Activated CD8-positive, alpha-beta memory T cell treated with anti-CD3 and anti-CD28 coated beads, Interleukin-2, amount 50 U/mL, for 24 hours (primary cell): ENCODE data around the gene ETDC.
"Not testable (repeated sequence)": the region's sequence is repeated elsewhere in the genome, so short reads cannot be mapped to it uniquely, and the experiment has no call there.

Source experiments
- DNase-seq: peaks from one replicate; pipeline ENCODE4 v3.0.0-alpha.2; 2020; ENCODE audit errors: extremely low read depth

ETDC gene

DNA sequence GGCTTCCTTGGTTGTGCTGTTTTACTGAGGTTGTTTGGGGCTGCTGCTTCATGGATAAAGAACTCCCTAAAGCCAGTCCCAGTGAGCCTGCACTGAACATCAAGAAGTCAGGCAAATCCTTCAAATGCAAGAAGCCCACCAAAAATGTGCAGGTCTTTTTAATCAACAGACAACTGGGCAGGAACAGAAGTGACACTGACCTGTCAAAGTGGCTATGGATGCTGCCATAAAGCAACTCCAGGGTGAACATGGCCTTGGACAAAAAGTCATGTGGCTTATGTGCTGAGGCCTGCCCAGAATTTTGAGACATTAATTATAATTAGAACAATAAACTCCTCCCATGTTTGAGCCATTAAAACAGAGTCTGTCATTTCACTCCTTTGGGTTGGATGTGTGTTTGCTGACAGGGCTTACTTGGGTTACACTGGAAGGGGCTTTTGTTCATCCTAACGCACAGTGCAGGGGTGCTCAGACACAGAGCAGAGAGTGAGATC is at the start of gene ETDC:
Gene ETDC (plus strand): TSS at position 51 of the 494 bp plus-strand sequence. CDS start 0 bp downstream, at position 51.
- no peak for DNase-seq

GRCh38 chrX:135260976-135261375 is 48.3 kb upstream of the ETDC start:
- DNase-seq = not testable (repeated sequence)

- not testable (repeated sequence) for DNase-seq
Measured at GRCh38 chrX:135263376-135263775, 45.9 kb upstream of the ETDC start.

- DNase-seq = no peak
Measured at GRCh38 chrX:135264206-135264605, 45.1 kb upstream of the ETDC start.

DNA sequence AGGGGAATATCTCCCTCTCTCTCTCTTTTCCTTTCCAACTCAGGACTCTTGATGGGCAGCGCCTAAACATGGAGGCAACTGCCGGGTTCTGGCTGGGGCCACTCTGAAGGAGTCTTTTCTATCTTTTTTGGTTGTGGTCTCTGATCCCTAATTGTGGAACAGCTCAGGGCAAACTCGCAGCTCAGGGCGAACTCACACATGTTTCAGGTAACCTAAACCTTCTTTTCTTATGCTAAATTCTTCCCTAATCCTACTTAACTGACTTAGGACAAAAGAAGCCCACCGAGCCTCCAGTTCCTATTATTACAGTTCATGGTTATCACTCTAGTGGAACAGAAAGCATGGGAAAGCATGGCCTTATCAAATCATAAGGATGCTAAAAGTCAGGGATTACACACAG is 36.1 kb upstream of the ETDC start:
- DNase-seq = no peak

DNA sequence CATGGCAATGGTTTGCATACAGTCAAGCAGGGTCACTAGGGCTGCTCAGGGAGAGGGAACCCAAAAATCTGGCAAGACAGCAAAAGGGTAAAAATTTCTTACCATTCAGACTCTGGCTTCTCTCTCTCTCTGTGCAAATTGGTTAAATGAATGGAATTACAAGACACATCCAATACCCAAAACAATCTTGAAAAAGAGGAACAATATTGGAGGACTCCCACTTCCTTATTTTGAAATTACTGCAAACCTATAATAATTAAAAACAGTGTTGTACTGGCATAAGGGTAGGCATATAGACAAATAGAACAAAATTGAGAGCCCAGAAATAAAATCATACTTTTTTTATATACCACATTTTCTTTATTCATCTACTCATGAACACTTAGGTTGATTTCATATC is 33.3 kb upstream of the ETDC start:
- no peak for DNase-seq

GRCh38 chrX:135287266-135287823 is 21.9 kb upstream of the ETDC start:
- no peak for DNase-seq

DNA sequence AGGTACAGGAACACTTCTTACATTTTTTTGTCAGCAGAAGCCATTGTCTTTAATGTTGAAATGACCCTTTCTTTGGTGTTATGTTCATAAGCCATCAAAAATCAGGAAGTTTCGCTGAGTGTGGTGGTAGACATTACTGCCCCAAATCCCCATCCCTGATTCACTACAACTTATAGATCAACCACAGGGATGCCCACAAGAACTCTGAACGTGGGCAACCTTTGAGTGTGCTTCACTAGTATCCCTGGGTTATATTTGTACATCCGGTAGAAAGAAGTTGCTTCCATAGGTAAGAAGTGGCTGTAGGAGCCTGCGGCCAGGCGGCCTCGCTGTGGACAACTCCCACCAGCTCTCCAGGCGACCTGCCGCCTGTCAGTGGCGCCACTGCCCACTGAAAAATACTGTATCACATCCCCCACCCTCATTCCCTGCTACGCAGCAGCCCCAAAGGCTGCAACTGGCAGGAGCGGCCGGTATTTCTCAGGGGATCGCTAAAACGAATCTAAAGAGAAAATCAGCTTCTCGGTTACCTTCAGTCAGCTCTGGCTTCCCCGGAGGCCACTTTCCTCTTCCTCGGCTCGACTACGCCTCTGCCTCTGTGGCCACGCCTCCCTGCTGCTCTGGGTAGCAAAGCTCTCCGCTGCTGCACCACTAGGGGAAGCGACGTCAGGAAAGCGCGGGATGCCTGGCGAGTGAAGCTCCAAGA is 13.9 kb upstream of the ETDC start:
- peak; percentile 10 for DNase-seq

DNA sequence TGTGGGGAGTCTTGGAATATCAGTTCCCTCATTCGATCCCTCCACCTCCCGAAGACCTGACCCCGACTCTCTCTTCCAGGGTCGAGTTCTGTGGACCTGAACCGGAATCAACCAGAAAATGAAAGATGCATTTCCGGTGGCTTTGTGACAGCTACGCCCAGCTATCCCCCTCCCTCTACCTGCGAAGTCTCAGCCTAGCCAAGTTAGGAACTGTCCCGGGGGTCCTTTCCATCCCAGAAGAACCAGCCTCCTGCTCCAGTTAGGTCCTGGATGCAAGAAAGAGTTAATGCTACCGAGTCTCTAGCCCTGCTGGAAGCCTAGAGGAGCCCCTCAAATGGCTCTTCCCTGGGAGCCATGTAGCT is 13.4 kb upstream of the ETDC start:
- no peak for DNase-seq

GRCh38 chrX:135302269-135302873 is 6.9 kb upstream of the ETDC start:
- no peak for DNase-seq

- DNase-seq = no peak
Measured at GRCh38 chrX:135304741-135305140, 4.5 kb upstream of the ETDC start.

GRCh38 chrX:135307171-135307570 is 2.1 kb upstream of the ETDC start:
- no peak for DNase-seq

- no peak for DNase-seq
Measured at GRCh38 chrX:135308345-135308855, 880 bp upstream of the ETDC start.

- DNase-seq = no peak
Measured at GRCh38 chrX:135315864-135316263, 6.6 kb downstream of the ETDC start.

DNA sequence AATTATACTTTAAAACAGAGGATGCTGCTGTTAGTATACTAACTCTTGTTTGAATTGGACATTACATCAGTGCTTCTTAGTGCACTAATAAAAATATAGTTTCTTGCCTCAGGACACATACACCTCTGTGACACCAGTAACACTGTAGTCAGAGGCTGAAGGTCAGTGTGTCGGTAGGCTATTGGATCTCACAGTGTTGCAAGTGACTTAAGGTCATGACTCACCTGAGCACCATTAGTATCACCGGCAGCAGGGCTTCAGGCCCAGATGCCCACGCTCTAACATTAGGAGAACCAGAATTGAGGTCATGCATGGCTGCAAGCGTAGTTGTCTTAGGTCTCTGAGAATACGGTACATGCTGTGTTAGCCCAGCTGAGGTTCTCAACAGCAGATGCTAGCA is 15.2 kb downstream of the ETDC start:
- no peak for DNase-seq

DNA sequence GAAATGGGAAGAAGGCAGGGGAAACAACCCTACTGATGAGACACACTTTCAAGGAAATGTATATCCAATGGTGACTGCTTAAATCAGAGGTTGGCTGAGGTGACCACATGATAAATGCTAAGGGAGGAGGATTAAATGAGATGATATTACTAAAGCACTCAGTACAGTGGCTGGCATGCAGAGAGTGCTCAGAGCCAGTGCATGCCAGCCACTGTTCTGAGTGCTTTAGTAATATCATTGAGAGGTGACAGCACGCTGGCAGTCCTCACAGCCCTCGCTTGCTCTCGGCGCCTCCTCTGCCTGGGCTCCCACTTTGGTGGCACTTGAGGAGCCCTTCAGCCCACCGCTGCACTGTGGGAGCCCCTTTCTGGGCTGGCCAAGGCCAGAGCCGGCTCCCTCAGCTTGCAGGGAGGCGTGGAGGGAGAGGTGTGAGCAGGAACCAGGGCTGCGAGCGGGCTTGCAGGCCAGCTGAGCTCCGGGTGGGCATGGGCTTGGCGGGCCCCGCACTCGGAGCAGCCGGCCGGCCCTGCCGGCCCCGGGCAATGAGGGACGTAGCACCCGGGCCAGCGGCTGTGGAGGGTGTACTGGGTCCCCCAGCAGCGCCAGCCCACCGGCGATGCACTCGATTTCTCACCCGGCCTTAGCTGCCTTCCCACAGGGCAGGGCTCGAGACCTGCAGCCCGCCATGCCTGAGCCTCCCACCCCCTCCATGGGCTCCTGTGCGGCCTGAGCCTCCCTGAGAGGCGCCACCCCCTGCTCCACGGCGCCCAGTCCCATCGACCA is 15.9 kb downstream of the ETDC start:
- not testable (repeated sequence) for DNase-seq

GRCh38 chrX:135327299-135327698 is 18.0 kb downstream of the ETDC start:
- DNase-seq = no peak

DNA sequence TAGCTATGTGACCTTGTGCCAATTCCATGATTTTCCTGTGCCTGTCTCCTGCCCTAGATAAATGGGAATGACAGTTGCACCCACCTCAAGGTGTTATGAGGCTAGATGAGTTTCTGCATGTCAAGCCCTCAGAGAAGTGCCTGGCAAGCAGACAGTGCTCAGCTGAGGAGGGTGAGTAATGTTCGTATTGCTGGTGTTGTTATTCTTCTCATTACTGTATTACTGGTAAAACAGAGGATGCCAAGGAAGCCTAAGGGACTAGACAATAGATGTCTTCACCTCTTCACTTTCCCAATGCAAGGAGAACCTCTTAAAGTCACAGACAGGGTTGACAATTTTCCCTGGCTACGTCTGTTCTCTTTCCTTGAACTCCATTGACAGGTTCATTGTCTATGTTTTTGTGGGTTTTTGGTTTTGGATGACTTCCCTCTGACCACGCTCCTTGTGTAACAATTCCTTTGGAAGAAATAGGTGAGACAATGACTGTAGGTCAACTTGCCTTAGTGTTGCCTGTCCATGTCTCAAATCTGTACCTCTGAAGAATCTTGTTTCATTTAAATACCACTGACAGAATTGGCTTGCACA is 19.2 kb downstream of the ETDC start:
- DNase-seq = no peak

DNA sequence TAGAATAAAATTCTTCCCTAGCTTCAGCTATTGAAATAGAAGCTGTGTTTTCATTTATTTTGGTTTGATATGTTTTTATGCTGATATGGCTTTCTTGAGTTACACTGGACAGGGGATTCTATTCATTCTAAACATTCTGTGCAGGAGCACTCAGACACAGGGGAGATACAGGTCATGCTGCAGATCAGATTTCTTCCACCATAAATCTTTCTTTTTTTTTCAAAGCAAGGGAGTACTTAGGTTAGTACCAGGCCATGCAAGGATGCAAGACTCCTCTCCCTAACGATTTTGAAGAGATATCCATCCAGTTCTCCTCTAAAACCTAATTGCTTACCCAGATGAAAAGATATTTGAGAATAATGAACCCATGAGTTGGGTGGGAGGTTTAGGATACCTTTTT is 21.4 kb downstream of the ETDC start:
- DNase-seq = no peak

GRCh38 chrX:135331525-135331924 is 22.2 kb downstream of the ETDC start:
- DNase-seq = no peak

GRCh38 chrX:135340831-135341230 is 31.6 kb downstream of the ETDC start:
- DNase-seq = no peak

- no peak for DNase-seq
Measured at GRCh38 chrX:135345107-135345589, 35.9 kb downstream of the ETDC start.
